AG04450 (cell line): ENCODE results near the gene ZDHHC24. TPM values are rescaled to one million over a fixed set of nuclear protein-coding genes. Genes with fewer than 3 reads are reported as not detected.

Experiments
- CTCF ChIA-PET: fragments of 300-600, 350-600 bp; formaldehyde crosslinking; extraction: SDS; loops from one replicate; lab custom pipeline; 2022; ENCODE audit warnings: antibody characterized with exemption, inconsistent platforms; lab: Charles Lee
- POLR2A ChIA-PET: fragments of 350-600 bp; formaldehyde crosslinking; extraction: SDS; loops from one replicate; lab custom pipeline; 2021; ENCODE audit warnings: antibody characterized with exemption, inconsistent platforms; lab: Yijun Ruan, JAX
- DNase-seq: peaks from one replicate; pipeline ENCODE4 v3.0.0-alpha.2; 2011; ENCODE audit warnings: low read depth, low spot score
- H3K27ac ChIP-seq: one replicate; pipeline ENCODE4 v1.5.1; 2012; ENCODE audit warnings: low read depth, low read length, control low read depth
- H3K27me3 ChIP-seq: one replicate; pipeline ENCODE4 v1.6.0; 2012; ENCODE audit warnings: low read length; ENCODE audit not compliant: control insufficient read depth, insufficient read depth
- H3K4me3 ChIP-seq: 2 replicates; pipeline ENCODE4 v1.5.1; 2011; ENCODE audit warnings: mild to moderate bottlenecking, low read depth, low read length, control low read depth
- H3K9me3 ChIP-seq: 2 replicates; pipeline ENCODE4 v1.5.1; 2012; ENCODE audit warnings: low read length; ENCODE audit not compliant: control insufficient read depth, insufficient read depth
- polyA plus RNA-seq: library from polyadenylated mRNA; depleted of rRNA; stranded (reverse); fragments of >200 nt; gene quantifications from 2 replicates; pipeline ENCODE4 v1.2.3, GENCODE V29; 2011
- TF ChIP-seq, protein P1 (sequence below): IDR thresholded peaks from 2 replicates; pipeline ENCODE4 v1.5.1; 2011; ENCODE audit warnings: low read depth, low read length, control low read depth, inconsistent platforms

ZDHHC24 gene
- polyA plus RNA-seq, 1 experiment = 6.2 TPM

DNA sequence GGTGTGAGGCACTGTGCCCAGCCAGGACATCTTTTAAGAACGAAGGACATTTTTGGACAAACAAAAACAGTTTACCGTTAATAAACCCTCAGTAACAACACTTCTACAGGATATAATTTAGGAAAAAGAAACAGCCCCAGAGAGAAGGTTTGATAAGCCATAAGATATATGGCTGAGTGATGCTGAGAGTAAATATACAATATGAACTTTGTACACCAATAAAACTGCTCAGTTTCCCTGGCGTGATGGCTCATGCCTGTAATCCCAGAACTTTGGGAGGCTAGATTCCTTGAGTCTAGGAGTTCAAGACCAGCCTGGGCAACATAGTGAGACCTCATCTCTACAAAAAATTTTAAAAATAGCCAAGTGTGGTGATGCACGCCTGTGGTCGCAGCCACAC, 47.3 kb downstream of the ZDHHC24 start:
- ChIA-PET CTCF (no interaction called here), POLR2A (no interaction called here)
- Histone ChIP-seq H3K27me3 (no peaks in the 10 kb centered on the region), H3K27ac (no peak overlapping the region), H3K4me3 (no peak overlapping the region), H3K9me3 (no peaks in the 10 kb centered on the region)
- DNase-seq = no peak
- TF ChIP-seq, protein P1, sequence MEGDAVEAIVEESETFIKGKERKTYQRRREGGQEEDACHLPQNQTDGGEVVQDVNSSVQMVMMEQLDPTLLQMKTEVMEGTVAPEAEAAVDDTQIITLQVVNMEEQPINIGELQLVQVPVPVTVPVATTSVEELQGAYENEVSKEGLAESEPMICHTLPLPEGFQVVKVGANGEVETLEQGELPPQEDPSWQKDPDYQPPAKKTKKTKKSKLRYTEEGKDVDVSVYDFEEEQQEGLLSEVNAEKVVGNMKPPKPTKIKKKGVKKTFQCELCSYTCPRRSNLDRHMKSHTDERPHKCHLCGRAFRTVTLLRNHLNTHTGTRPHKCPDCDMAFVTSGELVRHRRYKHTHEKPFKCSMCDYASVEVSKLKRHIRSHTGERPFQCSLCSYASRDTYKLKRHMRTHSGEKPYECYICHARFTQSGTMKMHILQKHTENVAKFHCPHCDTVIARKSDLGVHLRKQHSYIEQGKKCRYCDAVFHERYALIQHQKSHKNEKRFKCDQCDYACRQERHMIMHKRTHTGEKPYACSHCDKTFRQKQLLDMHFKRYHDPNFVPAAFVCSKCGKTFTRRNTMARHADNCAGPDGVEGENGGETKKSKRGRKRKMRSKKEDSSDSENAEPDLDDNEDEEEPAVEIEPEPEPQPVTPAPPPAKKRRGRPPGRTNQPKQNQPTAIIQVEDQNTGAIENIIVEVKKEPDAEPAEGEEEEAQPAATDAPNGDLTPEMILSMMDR = no peak

- no peak for DNase-seq
- Histone ChIP-seq H3K9me3 (no peaks in the 10 kb centered on the region; the same call in 1 of the 2 replicates), H3K27me3 (no peaks in the 10 kb centered on the region), H3K4me3 (no peak overlapping the region), H3K27ac (no peak overlapping the region)
- TF ChIP-seq, protein P1 = no peak
- ChIA-PET POLR2A (no interaction called here), CTCF (no interaction called here)
Observed at GRCh38 chr11:66497206-66497605, 48.6 kb downstream of the ZDHHC24 start.

GRCh38 chr11:66495401-66495854, 50.4 kb downstream of the ZDHHC24 start:
- POLR2A ChIA-PET = no interaction called here
- no peak overlapping the region for H3K4me3 ChIP-seq
- DNase-seq = no peak
- CTCF ChIA-PET = no interaction called here
- H3K27me3 ChIP-seq = no peaks in the 10 kb centered on the region
- TF ChIP-seq, protein P1 = no peak
- no peak overlapping the region for H3K27ac ChIP-seq
- no peaks in the 10 kb centered on the region; the same call in 1 of the 2 replicates for H3K9me3 ChIP-seq

DNA sequence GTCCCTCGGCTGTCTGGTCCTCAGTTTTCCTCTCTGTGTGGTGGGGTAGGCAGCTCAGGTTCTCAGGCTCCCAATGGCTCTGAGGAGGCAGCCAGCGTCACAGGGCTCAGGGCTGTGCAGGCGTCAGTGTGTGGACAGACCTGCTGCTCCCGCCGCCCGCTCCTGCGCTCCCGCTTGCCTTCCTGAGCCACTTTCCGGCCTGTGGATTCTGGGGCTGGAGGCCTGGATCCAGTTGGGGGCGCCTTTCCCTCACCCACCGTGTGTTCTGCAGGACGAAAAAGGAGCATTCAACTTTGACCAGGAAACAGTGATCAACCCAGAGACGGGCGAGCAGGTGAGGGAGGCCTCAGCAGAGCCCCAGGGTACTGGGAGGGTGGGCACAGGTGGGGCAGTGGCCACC, 50.9 kb downstream of the ZDHHC24 start:
- H3K27ac ChIP-seq = no peak overlapping the region
- H3K27me3 ChIP-seq = no peaks in the 10 kb centered on the region
- no peak for DNase-seq
- H3K4me3 ChIP-seq = no peak overlapping the region
- ChIA-PET CTCF (no interaction called here), POLR2A (no interaction called here)
- TF ChIP-seq, protein P1 = no peak
- H3K9me3 ChIP-seq = no peaks in the 10 kb centered on the region; the same call in 1 of the 2 replicates

DNA sequence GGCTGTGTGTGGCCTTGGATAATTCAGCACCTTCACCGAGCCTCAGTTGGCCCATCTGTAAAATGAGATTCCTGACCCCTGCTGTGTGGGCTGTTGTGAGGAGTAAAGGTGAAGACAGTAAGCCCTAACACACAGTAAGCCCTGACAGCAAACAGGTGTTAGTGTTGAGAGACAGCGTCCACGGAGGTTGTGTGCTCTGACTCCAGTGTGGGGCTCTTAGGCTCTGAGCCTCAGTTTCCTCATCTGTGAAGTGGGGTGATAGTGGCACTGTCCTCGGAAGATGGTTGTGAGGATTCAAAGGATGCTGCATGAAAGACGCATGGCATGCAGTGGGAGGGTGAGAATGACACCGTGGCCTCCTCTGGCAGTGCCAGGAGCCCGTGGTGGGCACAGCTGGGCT, 51.4 kb downstream of the ZDHHC24 start:
- no peak overlapping the region for H3K27ac ChIP-seq
- ChIA-PET CTCF (no interaction called here), POLR2A (no interaction called here)
- no peaks in the 10 kb centered on the region; the same call in 1 of the 2 replicates for H3K9me3 ChIP-seq
- TF ChIP-seq, protein P1 = no peak
- no peak overlapping the region for H3K4me3 ChIP-seq
- no peak for DNase-seq
- H3K27me3 ChIP-seq = no peaks in the 10 kb centered on the region
